Thymus (tissue), 11 donors: ENCODE data around the gene POLD1. TPM values are rescaled to one million over a fixed set of nuclear protein-coding genes. Genes with fewer than 3 reads are reported as not detected.
"Not testable (repeated sequence)": the region's sequence is repeated elsewhere in the genome, so short reads cannot be mapped to it uniquely, and the experiment has no call there.

Experiments
- DNase-seq, 9 donors: peaks; one replicate each; pipeline ENCODE4 v3.0.0-alpha.2; 2013; ENCODE audit warnings: low spot score in 9 of 9, low read depth in 6 of 9, missing footprints in 1 of 9
- H3K27ac ChIP-seq, 2 donors: one replicate each; pipeline ENCODE4 v1.5.1; 2013; ENCODE audit warnings: control low read depth in 1 of 2, low read depth in 1 of 2, low read length in 1 of 2, mild to moderate bottlenecking in 1 of 2, moderate library complexity in 1 of 2
- H3K27me3 ChIP-seq, 2 donors: one replicate each; pipeline ENCODE4 v1.5.1; 2013; ENCODE audit warnings: low read length in 1 of 2; ENCODE audit not compliant: control insufficient read depth in 2 of 2, insufficient read depth in 1 of 2
- H3K36me3 ChIP-seq, 2 donors: one replicate each; pipeline ENCODE4 v1.5.1; 2013; ENCODE audit warnings: low read length in 1 of 2, mild to moderate bottlenecking in 1 of 2, moderate library complexity in 1 of 2; ENCODE audit not compliant: control insufficient read depth in 2 of 2, insufficient read depth in 2 of 2
- H3K4me1 ChIP-seq, 2 donors: one replicate each; pipeline ENCODE4 v1.5.1; 2013; ENCODE audit warnings: low read length in 2 of 2; ENCODE audit not compliant: control insufficient read depth in 2 of 2, insufficient read depth in 2 of 2
- H3K4me3 ChIP-seq, 2 donors: one replicate each; pipeline ENCODE4 v1.5.1; 2013; ENCODE audit warnings: low read length in 2 of 2, control low read depth in 1 of 2, mild to moderate bottlenecking in 1 of 2
- H3K9me3 ChIP-seq, 2 donors: one replicate each; pipeline ENCODE4 v1.5.1; 2013; ENCODE audit warnings: low read length in 1 of 2, mild to moderate bottlenecking in 1 of 2; ENCODE audit not compliant: control insufficient read depth in 2 of 2, insufficient read depth in 1 of 2
- WGBS: extraction: QIAGEN DNeasy Blood & Tissue Kit; methylation state at CpG from one replicate; pipeline ENCODE4 v1.1.7; 2013; 5-methylcytosine and 5-hydroxymethylcytosine counted together
- polyA plus RNA-seq: library from polyadenylated mRNA; stranded (reverse); fragments of 200-250 nt; gene quantifications from one replicate; pipeline ENCODE4 v1.2.3, GENCODE V29; 2013
- total RNA-seq: library from RNA; stranded (reverse); fragments of 120-200 nt; gene quantifications from one replicate; pipeline ENCODE4 v1.2.4, GENCODE V29; 2013
- donor health status: healthy.

Gene POLD1
- total and polyA plus RNA-seq, 2 donors = 39.5 to 61.8 TPM

- Histone ChIP-seq H3K4me1 (peaks cover 0 to 4% of the 10 kb centered on the region in 2 donors), H3K9me3 (no peaks in the 10 kb centered on the region), H3K4me3 (no peak overlapping the region), H3K27me3 (no peaks in the 10 kb centered on the region), H3K36me3 (no peaks in the 10 kb centered on the region), H3K27ac (peak overlapping the region; percentile 42 to 57)
- 84% methylated on average over 22 of the region's 22 CpGs for WGBS
- DNase-seq = no peak
These were observed 34.7 kb upstream of the POLD1 start for GRCh38 chr19:50349277-50350057.

- Histone ChIP-seq H3K36me3 (no peaks in the 10 kb centered on the region), H3K9me3 (no peaks in the 10 kb centered on the region), H3K27ac (no peak overlapping the region), H3K4me1 (peaks cover 0 to 4% of the 10 kb centered on the region in 2 donors), H3K27me3 (no peaks in the 10 kb centered on the region), H3K4me3 (no peak overlapping the region)
- DNase-seq = no peak
- WGBS = 62% methylated on average over 4 of the region's 4 CpGs
These were observed 31.9 kb upstream of the POLD1 start for GRCh38 chr19:50352242-50352641.

DNA sequence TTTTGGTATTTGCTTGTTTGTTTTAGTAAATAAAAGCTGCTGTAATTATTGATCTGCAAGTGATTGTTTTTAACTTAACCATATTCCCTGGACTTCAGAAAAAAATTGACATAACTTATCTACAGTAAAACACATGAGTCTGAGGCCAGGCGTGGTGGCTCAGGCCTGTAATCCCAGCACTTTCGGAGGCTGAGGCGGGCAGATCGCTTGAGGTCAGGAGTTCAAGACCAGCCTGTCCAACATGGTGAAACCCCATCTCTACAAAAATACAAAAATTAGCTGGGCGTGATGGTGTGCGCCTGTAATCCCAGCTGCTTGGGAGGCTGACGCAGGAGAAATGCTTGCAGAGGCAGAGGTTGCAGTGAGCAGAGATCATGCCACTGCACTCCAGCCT is 30.7 kb upstream of the POLD1 start:
- WGBS = 92% methylated on average over 7 of the region's 7 CpGs
- H3K27ac ChIP-seq, DNase-seq: not testable (repeated sequence)

GRCh38 chr19:50356691-50357177 is 27.4 kb upstream of the POLD1 start:
- no peak overlapping the region for H3K27ac ChIP-seq
- DNase-seq = no peak

More for the DNA sequence above, 30.7 kb upstream of the POLD1 start:
- H3K27me3 ChIP-seq, H3K4me1 ChIP-seq, H3K4me3 ChIP-seq, H3K36me3 ChIP-seq, H3K9me3 ChIP-seq: not testable (repeated sequence)

GRCh38 chr19:50357178-50358100 is 26.7 kb upstream of the POLD1 start:
- Histone ChIP-seq H3K36me3 (no peaks in the 10 kb centered on the region), H3K27me3 (peaks cover 0 to 13% of the 10 kb centered on the region in 2 donors), H3K9me3 (peaks cover 0 to 17% of the 10 kb centered on the region in 2 donors), H3K4me3 (peak overlapping the region; percentile 57 to 65), H3K4me1 (peaks cover 2 to 5% of the 10 kb centered on the region in 2 donors), H3K27ac (peak overlapping the region; percentile 93 to 94)
- DNase-seq = peak; percentile 33 to 91 (median 67)
- 5% methylated on average over 54 of the region's 54 CpGs for WGBS

More at GRCh38 chr19:50356691-50357177, 27.4 kb upstream of the POLD1 start:
- peaks cover 0 to 17% of the 10 kb centered on the region in 2 donors for H3K9me3 ChIP-seq
- WGBS = 37% methylated on average over 13 of the region's 13 CpGs
- H3K4me1 ChIP-seq = peaks cover 2 to 5% of the 10 kb centered on the region in 2 donors
- no peaks in the 10 kb centered on the region for H3K36me3 ChIP-seq
- H3K4me3 ChIP-seq = peak overlapping the region in 1 of 2 donors; percentile 65
- peaks cover 0 to 13% of the 10 kb centered on the region in 2 donors for H3K27me3 ChIP-seq

DNA sequence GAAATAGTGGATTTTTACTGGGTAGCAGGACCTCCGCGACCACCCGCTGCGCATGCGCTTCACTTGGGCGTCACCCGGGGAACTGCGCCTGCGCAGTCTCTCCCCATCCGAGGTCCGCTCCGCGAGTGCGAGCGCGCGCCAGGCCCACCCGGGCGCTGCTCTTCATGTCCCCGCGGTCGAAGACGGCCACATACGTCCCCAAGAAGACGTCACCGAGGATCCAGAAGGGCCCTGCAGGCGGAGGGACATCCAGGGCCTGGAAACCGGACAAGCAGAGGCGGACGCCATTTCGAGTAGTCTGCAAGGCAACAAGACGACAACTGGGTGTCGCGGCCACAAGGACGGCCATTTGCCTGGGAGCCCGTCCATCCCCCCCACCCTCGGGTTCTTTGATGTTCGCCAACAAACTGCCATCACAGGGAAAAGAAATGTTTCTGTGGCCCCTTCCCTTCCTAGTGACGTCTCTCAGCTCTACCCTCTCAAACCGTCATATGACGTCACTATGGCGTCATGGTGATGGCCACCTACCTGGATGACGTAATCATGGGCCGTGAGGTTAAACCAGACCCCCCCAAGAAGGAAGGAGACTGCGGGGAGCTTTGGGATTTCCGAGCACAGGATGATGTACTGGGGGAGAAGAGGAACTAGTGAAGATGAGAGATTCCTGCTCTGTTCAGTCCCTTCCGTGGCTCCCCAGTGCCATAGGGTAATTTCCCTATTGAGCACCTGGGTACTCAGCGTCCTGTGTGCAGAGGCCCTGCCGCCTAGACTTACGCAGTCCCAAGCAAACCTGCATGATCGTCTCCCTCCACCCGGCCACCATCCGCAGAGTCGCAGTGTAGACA is 25.4 kb upstream of the POLD1 start:
- peaks cover 0 to 17% of the 10 kb centered on the region in 2 donors for H3K9me3 ChIP-seq
- peaks cover 0 to 13% of the 10 kb centered on the region in 2 donors for H3K27me3 ChIP-seq
- peaks cover 2 to 7% of the 10 kb centered on the region in 2 donors for H3K4me1 ChIP-seq
- H3K4me3 ChIP-seq = peak overlapping the region; percentile 57 to 65
- H3K27ac ChIP-seq = peak overlapping the region; percentile 93 to 94
- H3K36me3 ChIP-seq = no peaks in the 10 kb centered on the region
- WGBS = 33% methylated on average over 54 of the region's 54 CpGs
- DNase-seq = peak; percentile 34 to 82 (median 53)

DNA sequence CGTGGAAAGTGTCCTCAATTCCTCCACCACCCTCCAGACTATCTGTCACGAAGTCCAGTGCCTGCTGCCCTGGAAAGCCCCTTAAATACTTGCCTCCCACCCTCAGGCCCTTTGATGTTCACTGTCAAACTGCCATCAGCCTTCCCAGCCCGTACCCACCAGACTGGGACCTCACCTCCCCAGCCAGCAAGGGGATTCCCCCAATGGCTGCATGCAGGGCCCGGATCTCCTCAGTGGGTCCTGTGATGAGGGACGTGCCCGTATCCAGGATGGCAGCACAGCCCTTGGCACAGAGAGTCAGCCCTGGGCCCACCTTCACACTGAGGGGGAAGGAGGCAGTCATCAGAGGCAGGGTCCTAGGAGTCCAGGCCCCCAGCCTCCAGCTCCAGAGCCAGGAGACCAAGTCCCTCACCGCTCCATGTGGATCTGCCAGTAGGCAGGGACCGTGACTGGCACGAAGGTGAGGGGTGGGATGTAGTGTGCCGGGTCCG is 24.8 kb upstream of the POLD1 start:
- Histone ChIP-seq H3K27ac (no peak overlapping the region), H3K27me3 (peaks cover 0 to 13% of the 10 kb centered on the region in 2 donors), H3K36me3 (no peaks in the 10 kb centered on the region), H3K4me3 (no peak overlapping the region), H3K9me3 (peaks cover 0 to 17% of the 10 kb centered on the region in 2 donors), H3K4me1 (peaks cover 2 to 11% of the 10 kb centered on the region in 2 donors)
- 96% methylated on average over 11 of the region's 11 CpGs for WGBS
- no peak for DNase-seq

- Histone ChIP-seq H3K4me1 (peaks cover 2 to 26% of the 10 kb centered on the region in 2 donors), H3K27me3 (peaks cover 0 to 13% of the 10 kb centered on the region in 2 donors), H3K9me3 (peaks cover 0 to 17% of the 10 kb centered on the region in 2 donors), H3K36me3 (no peaks in the 10 kb centered on the region), H3K4me3 (no peak overlapping the region), H3K27ac (no peak overlapping the region)
- 94% methylated on average over 7 of the region's 7 CpGs for WGBS
- no peak for DNase-seq
These were observed 22.7 kb upstream of the POLD1 start for GRCh38 chr19:50361290-50362029.
